Suppressor macrophage treated with lipopolysaccharide for 4 hours (primary cell): Measurements from ENCODE around the gene HES2.
"Not testable (repeated sequence)": the region's sequence is repeated elsewhere in the genome, so short reads cannot be mapped to it uniquely, and the experiment has no call there.

Experiments used
- DNase-seq: peaks from one replicate; pipeline ENCODE4 v3.0.0-alpha.2; 2020

Gene HES2

DNA sequence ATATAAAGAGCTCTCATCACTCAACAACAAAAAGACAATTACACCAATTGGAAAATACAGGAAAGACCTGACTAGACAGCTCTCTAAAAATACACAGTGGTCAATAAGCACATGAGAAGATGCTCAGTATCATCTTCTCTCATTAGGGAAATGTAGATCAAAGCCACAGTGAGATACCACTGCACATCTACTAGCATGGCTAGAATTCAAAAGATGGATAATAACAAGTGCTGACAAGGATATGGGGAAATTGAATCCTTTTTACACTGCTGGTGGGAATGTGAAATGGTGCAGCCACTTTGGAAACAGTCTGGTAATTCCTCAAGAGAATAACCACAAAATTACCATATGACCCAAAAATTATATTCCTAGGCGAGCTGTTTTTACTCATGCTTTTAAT is 35.6 kb downstream of the HES2 start:
- no peak for DNase-seq

DNA sequence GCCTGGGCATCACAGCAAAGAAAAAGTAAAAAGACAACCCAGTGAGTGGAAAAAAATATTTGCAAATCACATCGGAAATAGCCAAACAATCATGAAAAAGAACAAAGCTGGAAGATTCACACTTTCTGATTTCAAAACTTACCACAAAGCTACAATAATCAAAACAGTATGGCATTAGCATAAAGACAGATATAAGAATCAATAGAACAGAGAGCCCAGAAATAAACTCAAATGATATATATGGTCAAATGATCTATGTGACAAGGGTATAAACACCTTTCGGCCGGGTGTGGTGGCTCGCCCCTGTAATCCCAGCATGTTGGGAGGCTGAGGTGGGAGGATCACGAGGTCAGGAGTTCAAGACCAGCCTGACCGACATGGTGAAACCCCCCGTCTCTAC is 39.7 kb downstream of the HES2 start:
- no peak for DNase-seq

DNA sequence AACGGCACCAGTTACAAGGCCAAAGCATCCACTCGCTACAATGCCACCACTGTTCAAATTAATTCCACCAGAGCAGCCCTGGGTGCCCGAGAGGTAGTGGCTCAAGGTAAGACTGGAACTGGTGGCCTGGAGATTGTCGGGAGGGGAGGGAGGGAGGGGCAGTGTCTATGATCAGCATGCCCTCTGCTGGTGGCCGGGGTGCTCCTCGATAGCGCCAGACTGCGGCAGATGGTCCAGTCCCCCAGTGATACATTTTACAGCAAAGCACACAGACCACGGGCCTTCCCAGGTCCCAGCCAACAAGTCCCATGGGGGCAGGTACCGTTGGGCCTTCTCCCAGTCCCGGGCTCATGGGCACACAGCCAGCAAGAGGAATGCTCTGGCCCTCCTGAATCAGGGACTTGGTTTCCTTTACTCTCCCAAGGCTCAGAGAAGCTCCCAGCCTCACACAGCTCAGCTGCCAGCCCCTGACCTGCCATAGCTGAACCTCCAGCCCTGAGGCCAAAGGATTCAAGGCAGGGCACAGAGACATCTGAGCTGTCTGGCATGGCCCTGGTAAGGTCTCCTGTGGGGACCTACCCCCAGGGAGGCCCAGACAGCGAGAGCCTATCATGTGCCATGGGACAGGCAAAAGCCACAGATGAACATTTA is 41.5 kb downstream of the HES2 start:
- DNase-seq = no peak

DNA sequence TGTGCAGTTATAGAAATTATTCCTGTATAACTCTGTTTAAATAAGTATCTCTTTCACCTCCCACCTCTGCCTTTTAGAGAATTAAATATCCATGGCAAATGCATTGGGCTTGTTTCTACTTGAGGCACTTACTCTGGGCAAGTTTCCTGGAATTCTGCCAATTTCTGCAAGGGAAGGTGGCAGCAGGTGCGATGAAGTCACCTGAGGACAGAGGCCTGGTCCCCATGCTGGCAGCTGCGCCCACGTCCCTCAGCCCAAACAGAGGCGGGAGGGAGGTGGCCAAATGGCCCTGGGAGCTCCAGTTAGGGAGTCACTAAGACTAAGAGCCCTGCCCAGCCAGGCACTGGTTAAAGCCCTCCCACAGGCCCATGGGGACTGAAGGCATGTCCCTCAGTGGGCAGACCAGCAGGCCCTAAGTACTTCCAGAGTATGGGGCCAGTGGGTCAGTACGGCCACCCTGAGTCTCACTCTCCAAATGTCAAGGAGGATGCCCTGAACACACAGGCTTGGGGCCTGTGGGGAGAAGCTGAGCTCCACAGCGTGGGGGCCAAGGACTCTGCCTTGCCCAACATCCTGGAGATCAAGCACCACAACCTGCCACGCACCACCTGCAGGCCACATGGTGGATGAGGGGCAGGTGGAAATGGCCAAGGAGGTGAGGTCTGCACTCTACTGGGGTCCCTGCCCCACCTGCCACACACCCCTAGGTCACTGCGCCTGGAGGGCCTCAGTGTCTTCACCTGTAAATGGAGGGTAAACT is 45.6 kb downstream of the HES2 start:
- DNase-seq = no peak

DNA sequence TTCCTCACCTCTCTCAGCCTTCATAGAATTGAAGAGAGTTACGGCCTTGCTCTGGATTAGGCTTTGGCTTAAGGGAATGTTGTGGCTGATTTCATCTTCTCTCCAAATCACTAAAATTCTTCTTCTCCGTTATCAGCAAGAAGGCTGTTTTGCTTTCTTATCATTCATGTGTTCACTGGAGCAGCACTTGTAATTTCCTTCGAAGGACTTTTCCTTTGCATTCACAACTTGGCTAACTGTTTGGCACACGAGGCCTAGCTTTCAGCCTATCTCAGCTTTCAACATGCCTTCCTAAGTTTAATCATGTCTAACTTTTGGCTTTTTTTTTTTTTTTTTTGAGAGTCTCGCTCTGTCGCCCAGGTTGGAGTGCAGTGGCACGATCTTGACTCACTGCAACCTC is 47.5 kb downstream of the HES2 start:
- DNase-seq = not testable (repeated sequence)

DNA sequence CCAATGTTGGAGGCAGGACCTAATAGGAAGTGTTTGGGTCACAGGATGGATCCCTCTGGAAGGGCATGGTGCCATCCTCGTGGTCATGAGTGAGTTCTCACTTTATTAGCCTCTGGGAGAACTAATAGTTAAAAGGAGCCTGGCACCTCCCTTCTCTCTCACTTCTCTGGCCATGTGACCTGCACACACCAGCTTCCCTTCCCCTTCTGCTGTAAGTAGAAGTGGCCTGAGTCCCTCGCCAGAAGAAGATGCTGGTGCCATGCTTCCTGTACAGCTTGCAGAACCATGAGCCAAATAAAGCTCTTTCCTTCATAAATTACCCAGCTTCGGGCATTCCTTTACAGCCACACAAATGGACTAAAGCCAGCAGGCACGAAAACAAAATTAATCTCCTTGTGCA is 49.7 kb downstream of the HES2 start:
- no peak for DNase-seq

DNA sequence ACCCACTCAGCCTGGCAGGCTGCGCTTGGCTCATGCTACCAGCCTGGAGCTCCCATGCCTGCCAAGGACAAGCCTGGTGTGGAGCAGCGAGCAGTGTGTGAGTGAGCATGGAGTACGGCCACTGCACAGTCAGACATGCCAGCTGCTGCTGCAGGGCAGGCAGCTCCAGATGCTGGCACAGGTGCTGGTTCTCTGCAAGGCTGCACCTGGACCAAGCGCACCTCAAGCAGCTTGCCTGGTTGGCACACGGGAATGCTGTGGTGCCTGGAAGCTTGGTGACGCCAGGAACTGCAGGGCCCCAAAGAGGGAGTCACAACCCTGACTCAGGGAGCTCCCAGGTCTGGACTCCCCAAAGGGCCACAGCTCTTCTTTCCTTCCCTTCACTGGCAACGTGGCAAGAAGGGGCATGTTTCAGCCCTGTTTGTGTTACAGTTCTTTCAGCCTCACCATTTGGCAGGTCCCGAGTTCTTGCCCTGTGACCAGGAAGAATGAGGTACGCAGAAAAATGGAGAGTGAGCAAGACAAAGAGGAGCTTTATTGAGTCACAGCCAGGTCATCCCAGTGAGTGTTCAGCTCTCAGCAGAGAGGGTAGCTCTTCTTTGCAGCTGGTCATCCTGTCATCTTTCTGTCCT is 52.2 kb downstream of the HES2 start:
- DNase-seq = no peak

DNA sequence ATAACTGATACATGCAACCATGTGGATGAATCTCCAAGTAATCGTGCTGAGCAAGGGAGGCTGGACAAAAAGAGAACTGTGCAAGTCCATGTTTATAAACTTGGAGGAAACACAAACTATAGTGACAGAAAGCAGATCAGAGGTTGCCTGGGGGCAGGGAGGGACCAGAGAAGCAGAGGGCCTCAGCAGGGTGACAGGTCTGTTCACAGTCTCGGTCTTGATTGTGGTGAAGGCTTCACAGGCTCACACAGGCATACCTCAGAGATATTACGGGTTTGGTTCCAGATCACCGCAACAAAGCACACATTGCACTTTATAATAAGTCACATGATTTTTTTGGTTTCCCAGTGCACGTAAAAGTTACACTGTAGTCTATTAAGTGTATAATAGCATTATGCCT is 54.7 kb downstream of the HES2 start:
- DNase-seq = no peak

DNA sequence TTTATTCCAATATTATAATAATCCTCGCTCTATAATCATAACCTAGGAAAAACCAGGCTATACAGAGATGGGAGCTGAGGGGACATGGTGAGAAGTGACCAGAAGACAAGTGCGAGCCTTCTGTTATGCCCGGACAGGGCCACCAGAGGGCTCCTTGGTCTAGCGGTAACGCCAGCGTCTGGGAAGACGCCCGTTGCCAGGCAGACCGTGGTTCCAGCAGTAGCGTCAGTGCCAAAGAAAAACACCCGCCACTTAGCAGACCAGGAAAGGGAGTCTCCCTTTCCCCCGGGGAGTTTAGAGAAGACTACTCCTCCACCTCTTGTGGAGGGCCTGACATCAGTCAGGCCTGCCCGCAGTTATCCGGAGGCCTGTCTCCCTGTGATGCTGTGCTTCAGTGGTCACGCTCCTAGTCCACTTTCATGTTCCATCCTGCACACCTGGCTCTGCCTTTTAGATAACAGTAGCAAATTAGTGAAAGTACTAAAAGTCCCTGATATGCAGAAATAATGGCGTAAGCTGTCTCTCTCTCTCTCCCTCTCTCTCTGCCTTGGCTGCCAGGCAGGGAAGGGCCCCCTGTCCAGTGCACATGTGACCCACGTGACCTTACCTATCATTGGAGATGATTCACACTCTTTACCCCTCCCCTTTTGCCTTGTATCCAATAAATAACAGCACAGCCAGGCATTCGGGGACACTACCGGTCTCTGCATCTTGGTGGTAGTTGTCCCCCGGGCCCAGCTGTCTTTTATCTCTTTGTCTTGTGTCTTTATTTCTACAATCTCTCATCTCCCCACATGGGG is 56.4 kb downstream of the HES2 start:
- peak; percentile 29 for DNase-seq
